ENCODE measurements around the gene SGIP1. TPM values are rescaled to one million over a fixed set of nuclear protein-coding genes. Genes with fewer than 3 reads are reported as not detected.
A peak's percentile ranks its signal among the peaks of the same experiment; 100 is the strongest.
"Not testable (repeated sequence)": the region's sequence is repeated elsewhere in the genome, so short reads cannot be mapped to it uniquely, and the experiment has no call there.

Gene SGIP1
- total RNA-seq, 1 experiment from 2014 or later = 0.34 TPM

GRCh38 chr1:66730462-66730861 lies 196.5 kb downstream of the SGIP1 start:
- no peak for DNase-seq (ENCODE audit: low spot score)

GRCh38 chr1:66731170-66731865 lies 197.4 kb downstream of the SGIP1 start:
- no peak for DNase-seq (ENCODE audit: low spot score)

- DNase-seq (ENCODE audit: low spot score) = peak; percentile 22
Measured at GRCh38 chr1:66732407-66733166, 198.6 kb downstream of the SGIP1 start.

GRCh38 chr1:66733348-66734017 lies 199.5 kb downstream of the SGIP1 start:
- no peak for DNase-seq (ENCODE audit: low spot score)

- DNase-seq (ENCODE audit: low spot score) = not testable (repeated sequence)
Measured at GRCh38 chr1:66734531-66734930, 200.6 kb downstream of the SGIP1 start.

- DNase-seq (ENCODE audit: low spot score) = no peak
Measured at GRCh38 chr1:66737836-66738235, 203.9 kb downstream of the SGIP1 start.

GRCh38 chr1:66739401-66740157 lies 205.6 kb downstream of the SGIP1 start:
- DNase-seq (ENCODE audit: low spot score) = no peak

GRCh38 chr1:66745451-66745850 lies 211.5 kb downstream of the SGIP1 start:
- no peak for DNase-seq (ENCODE audit: low spot score)

- no peak for DNase-seq (ENCODE audit: low spot score)
Measured at GRCh38 chr1:66747501-66747900, 213.5 kb downstream of the SGIP1 start.

- DNase-seq (ENCODE audit: low spot score) = no peak
Measured at GRCh38 chr1:66750577-66750976, 216.6 kb downstream of the SGIP1 start.

- DNase-seq (ENCODE audit: low spot score) = no peak
Measured at GRCh38 chr1:66751160-66751559, 217.2 kb downstream of the SGIP1 start.

- no peak for DNase-seq (ENCODE audit: low spot score)
Measured at GRCh38 chr1:66752000-66752592, 218.1 kb downstream of the SGIP1 start, which contains the start of gene DYNLT5. Gene DYNLT5, plus strand, starts transcription at chr1:66752459. Its CDS starts 2,200 bp downstream, at chr1:66754659.

GRCh38 chr1:66752671-66753371 lies 218.9 kb downstream of the SGIP1 start:
- no peak for DNase-seq (ENCODE audit: low spot score)

GRCh38 chr1:66757722-66758240 lies 223.8 kb downstream of the SGIP1 start:
- no peak for DNase-seq (ENCODE audit: low spot score)

GRCh38 chr1:66758241-66758755 lies 224.3 kb downstream of the SGIP1 start:
- no peak for DNase-seq (ENCODE audit: low spot score)

- no peak for DNase-seq (ENCODE audit: low spot score)
Measured at GRCh38 chr1:66760506-66760905, 226.6 kb downstream of the SGIP1 start.

GRCh38 chr1:66761221-66761620 lies 227.3 kb downstream of the SGIP1 start:
- no peak for DNase-seq (ENCODE audit: low spot score)

GRCh38 chr1:66764994-66765578 lies 231.1 kb downstream of the SGIP1 start:
- peak; percentile 43 for DNase-seq (ENCODE audit: low spot score)

GRCh38 chr1:66767626-66768025 lies 233.7 kb downstream of the SGIP1 start:
- DNase-seq (ENCODE audit: low spot score) = no peak

GRCh38 chr1:66768965-66769364 lies 235.0 kb downstream of the SGIP1 start:
- no peak for DNase-seq (ENCODE audit: low spot score)

Data from A172 (cell line).